Muscle layer of colon (tissue), 2 donors: Measurements from ENCODE around the gene SIX3.

Source experiments
- H3K27ac ChIP-seq: one replicate; pipeline ENCODE4 v1.7.0; 2013; ENCODE audit warnings: low read depth, mild to moderate bottlenecking, low read length, moderate library complexity
- H3K27me3 ChIP-seq, 2 donors: one replicate each; pipeline ENCODE4 v1.7.0; 2013; ENCODE audit warnings: low read length in 2 of 2, mild to moderate bottlenecking in 2 of 2; ENCODE audit not compliant: insufficient read depth in 2 of 2, control insufficient read depth in 1 of 2
- H3K36me3 ChIP-seq: one replicate; pipeline ENCODE4 v1.7.0; 2013; ENCODE audit warnings: mild to moderate bottlenecking, low read length; ENCODE audit not compliant: insufficient read depth
- H3K4me1 ChIP-seq: one replicate; pipeline ENCODE4 v1.7.0; 2013; ENCODE audit warnings: mild to moderate bottlenecking, low read length; ENCODE audit not compliant: insufficient read depth
- H3K4me3 ChIP-seq, 2 donors: one replicate each; pipeline ENCODE4 v1.7.0; 2013; ENCODE audit warnings: low read length in 2 of 2, low read depth in 1 of 2, mild to moderate bottlenecking in 1 of 2, moderate library complexity in 1 of 2
- H3K9ac ChIP-seq: one replicate; pipeline ENCODE4 v1.7.0; 2013; ENCODE audit warnings: low read length
- H3K9me3 ChIP-seq: one replicate; pipeline ENCODE4 v1.7.0; 2013; ENCODE audit warnings: mild to moderate bottlenecking, low read length
- donor health status: abdominal sarcoma.
- donor health status: Adenocarcinoma of cecum.

The SIX3 gene

DNA sequence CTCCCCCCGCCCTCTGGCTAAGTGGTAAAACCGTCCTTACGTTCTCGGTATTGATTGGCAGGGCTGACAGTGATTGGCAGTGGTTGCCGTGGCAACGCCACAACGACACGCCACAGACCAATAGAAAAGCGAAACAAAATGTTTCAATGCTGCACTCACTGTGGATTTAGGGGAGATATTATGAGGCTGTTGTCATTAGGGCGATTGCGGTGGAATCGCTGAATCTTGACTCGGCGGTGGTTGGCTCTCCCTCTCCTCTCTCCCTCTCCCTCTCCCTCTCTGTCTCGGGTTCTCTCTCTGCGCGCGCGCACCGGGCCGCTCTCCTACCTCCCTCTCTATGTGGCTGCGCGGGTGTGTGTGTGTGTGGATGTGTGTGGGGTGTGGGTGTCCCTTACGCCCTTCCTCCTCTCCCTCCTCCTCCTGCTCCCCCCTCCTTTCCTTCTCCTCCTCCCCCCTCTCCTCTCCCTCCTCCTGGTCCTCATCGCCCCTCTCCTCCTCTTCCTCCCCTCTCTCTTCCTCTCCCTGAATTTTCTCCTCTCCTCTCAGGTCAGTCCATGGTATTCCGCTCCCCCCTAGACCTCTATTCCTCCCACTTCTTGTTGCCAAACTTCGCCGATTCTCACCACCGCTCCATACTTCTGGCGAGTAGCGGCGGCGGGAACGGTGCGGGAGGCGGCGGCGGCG is at the start of gene SIX3:
Gene SIX3 (plus strand): TSS at position 152 of the 684 bp plus-strand sequence. CDS start 403 bp downstream, at position 555.
- Histone ChIP-seq H3K9me3 (no peaks in the 10 kb centered on the region), H3K9ac (no peak within 1 kb of the TSS), H3K27ac (no peak within 1 kb of the TSS), H3K4me3 (peak within 1 kb of the TSS in 1 of 2 donors; percentile 35), H3K27me3 (peaks cover 68 to 95% of the 10 kb centered on the region in 2 donors), H3K36me3 (no peaks in the 10 kb centered on the region), H3K4me1 (peaks cover 9% of the 10 kb centered on the region)

DNA sequence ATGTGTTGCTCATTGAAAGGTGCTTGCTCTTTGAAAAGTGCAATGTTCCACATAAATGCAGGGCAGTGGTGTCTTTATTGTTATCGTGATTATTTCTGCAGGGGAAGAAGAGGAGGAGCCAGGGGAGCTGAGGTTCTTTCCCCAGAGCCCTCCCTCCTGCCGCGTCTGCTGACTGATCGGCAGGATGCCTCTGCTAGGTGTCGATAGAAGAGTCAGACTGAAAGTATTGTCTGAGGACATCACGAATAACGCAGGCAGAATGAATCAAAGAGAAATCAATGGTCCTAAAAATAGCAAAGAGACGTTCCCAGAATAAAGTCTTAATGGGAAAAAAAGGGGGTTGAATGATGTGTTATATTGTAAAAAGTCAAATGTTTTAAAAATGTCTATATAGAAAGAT is 47.4 kb upstream of the SIX3 start:
- Histone ChIP-seq H3K27me3 (no peaks in the 10 kb centered on the region), H3K36me3 (no peaks in the 10 kb centered on the region), H3K9me3 (no peaks in the 10 kb centered on the region), H3K4me3 (no peak overlapping the region), H3K27ac (no peak overlapping the region), H3K9ac (no peak overlapping the region), H3K4me1 (no peaks in the 10 kb centered on the region)

DNA sequence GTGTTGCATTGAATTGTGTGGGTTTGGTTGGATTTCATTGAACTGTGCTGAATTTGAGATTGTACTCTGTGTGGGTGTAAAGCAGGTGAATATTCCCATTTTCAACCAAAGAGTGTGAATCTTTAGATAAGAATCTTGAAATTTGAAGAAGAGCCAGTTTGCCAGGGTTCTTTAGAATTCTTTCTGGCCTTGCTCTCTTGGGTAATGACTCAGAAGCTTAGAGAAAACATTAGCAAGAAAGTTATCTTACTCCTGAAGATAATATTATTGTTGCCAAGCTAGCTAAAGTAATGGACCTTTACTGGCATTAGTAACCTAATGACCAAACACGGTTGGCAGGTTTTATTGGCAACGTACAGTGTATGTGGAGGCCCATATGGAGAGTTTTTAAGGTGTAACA is 46.4 kb upstream of the SIX3 start:
- no peak overlapping the region for H3K27ac ChIP-seq
- H3K4me1 ChIP-seq, result no peaks in the 10 kb centered on the region
- H3K27me3 ChIP-seq, result no peaks in the 10 kb centered on the region
- H3K4me3 ChIP-seq, result no peak overlapping the region
- no peaks in the 10 kb centered on the region for H3K9me3 ChIP-seq
- no peaks in the 10 kb centered on the region for H3K36me3 ChIP-seq
- no peak overlapping the region for H3K9ac ChIP-seq

DNA sequence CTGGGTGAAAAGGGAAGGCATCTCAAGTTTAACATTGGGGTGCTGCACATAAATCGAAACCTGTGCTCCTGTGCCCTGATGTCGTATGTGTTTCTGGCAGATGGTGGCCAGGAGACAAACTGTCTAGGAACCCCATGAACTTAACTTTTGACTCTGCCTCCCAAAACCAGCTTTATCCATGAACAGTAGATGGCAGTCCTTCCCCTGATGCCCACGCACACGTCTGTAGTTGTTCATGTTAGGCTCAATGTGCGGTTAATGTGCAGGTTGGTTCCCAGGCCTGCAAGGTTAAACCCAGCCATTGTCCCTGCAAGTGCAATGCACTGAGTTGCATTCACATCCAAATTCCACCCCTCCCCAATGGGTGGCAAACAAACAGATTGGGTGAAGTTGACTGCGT is 44.1 kb upstream of the SIX3 start:
- Histone ChIP-seq H3K4me1 (no peaks in the 10 kb centered on the region), H3K9me3 (no peaks in the 10 kb centered on the region), H3K9ac (no peak overlapping the region), H3K4me3 (no peak overlapping the region), H3K27ac (no peak overlapping the region), H3K27me3 (no peaks in the 10 kb centered on the region), H3K36me3 (no peaks in the 10 kb centered on the region)

DNA sequence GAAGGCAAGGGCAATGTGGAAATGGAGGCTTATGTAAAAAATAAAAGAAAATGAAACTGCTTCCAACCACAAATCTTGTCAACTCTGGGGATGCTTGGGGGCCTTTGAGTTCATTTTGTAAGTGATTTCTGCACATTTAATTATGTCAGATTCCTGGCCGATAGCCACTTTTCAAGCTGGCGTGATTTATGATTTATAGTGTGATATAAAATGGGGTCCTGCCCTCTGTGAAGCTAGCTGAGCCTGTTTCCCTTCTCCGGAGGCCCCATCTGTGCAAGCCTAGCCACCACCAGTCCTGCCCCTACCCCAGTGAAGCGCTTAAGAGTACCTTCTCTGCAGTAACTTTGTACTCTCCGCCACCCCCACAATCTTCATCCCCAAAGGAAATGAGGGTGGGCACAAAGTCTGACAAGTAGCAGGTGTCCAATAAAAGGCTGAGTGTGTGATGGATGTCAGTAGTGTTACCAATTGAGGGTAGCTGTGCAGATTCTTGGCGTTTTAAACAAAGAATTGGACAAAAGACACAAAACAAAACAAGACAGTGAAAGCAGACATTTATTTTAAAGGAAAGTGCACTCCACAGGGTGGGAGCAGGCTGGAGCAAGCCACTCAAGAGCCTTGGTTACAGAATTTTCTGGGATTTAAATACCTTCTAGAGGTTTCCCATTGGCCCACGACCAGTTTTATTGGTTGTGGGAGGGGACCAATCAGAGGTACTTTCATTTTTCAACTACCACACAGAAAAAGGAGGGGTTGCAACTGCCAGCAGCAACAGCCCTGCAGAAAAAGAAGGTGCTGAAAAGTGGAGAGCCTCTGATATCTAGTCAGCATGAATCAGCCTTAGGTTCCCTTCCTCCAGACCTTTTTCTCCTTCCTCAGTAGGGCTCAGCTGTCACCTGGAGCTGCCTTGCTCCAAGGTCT is 39.0 kb upstream of the SIX3 start:
- Histone ChIP-seq H3K9me3 (no peaks in the 10 kb centered on the region), H3K4me1 (no peaks in the 10 kb centered on the region), H3K27me3 (no peaks in the 10 kb centered on the region), H3K36me3 (no peaks in the 10 kb centered on the region), H3K9ac (no peak overlapping the region), H3K27ac (no peak overlapping the region), H3K4me3 (no peak overlapping the region)

DNA sequence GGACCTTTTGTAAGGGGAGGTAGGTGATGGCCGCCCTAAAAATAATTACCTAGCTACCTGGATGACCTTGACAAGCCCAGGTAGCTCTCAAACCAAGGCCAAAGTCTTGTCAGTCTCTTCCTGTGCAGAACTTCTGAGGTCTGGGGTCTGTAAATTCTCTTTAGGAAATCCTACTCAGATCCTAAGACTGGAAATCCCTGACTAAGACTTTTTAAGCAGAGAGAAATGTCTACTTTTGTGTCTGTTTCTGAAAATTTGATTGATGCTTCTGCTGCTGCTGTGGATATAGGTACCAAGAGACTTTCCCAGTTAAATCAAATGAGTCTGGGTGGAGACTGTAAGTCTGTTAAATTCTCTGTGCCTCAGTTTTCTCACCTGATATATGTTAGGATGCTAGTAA is 36.9 kb upstream of the SIX3 start:
- Histone ChIP-seq H3K27me3 (no peaks in the 10 kb centered on the region), H3K9me3 (no peaks in the 10 kb centered on the region), H3K36me3 (no peaks in the 10 kb centered on the region), H3K4me1 (no peaks in the 10 kb centered on the region), H3K27ac (no peak overlapping the region), H3K9ac (no peak overlapping the region), H3K4me3 (no peak overlapping the region)

DNA sequence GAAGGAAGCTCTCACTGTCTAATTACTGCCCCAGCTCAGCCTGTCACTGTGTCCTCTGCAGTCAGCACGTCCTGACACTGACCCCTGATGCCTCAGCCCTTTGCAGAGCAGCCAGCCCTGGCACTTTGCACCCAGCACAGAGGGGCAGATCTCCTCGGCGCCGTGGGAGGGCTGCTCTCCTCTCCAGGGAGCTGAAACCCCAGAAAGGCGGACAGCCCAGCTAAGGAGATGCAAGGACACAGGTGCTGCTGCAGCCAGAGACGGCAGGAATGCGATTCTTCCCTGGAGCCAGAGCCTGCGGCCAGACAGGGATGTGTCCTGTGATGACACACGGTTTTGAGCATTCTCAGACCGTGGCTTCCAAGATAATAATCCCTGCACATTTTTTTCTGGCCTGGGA is 34.5 kb upstream of the SIX3 start:
- Histone ChIP-seq H3K27ac (no peak overlapping the region), H3K36me3 (no peaks in the 10 kb centered on the region), H3K4me3 (no peak overlapping the region), H3K27me3 (no peaks in the 10 kb centered on the region), H3K4me1 (no peaks in the 10 kb centered on the region), H3K9ac (no peak overlapping the region), H3K9me3 (no peaks in the 10 kb centered on the region)

DNA sequence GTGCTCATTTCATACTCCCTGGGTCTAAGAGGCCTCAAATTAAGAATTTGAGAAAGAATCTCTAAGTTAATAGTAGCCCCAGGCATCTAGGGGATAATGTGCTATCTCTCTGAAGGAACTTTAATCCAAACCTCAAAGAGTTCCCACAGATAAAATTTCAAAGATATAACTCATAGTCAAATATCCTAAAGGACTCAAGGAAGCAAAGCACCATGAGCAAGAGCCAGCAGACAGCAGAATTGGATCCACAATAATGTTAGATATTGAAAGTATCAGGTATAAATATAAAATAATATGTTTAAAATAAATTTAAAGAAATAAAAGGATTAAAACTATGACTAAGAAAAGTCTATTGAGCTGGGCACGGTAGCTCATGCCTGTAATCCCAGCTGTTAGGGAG is 31.7 kb upstream of the SIX3 start:
- H3K4me3 ChIP-seq, result no peak overlapping the region
- no peaks in the 10 kb centered on the region for H3K36me3 ChIP-seq

DNA sequence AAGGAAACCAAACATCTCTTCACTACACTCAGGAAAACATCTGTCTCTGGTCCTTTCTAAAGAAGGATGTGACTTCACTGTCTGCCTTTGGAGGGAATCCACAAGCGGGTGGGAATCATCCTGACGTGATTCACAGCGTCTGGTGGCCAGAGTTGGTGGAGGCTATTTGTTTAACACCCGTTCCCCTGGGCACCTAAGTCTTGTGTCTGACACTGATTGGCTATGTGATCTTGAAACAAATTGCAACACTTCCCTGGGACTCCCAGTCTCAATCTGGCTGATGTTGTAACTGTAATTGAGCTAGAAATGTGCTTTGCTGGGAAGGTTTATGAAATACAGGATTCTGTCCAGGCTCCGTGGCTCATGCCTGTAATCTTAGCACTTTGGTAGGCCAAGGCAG is 28.8 kb upstream of the SIX3 start:
- H3K9me3 ChIP-seq, result no peaks in the 10 kb centered on the region
- H3K27ac ChIP-seq, result no peak overlapping the region
- no peaks in the 10 kb centered on the region for H3K36me3 ChIP-seq
- no peak overlapping the region for H3K9ac ChIP-seq
- H3K4me3 ChIP-seq, result no peak overlapping the region
- H3K27me3 ChIP-seq, result no peaks in the 10 kb centered on the region
- no peaks in the 10 kb centered on the region for H3K4me1 ChIP-seq

More for the DNA sequence above, 31.7 kb upstream of the SIX3 start:
- H3K9me3 ChIP-seq, result no peaks in the 10 kb centered on the region
- no peaks in the 10 kb centered on the region for H3K4me1 ChIP-seq
- H3K9ac ChIP-seq, result no peak overlapping the region
- no peak overlapping the region for H3K27ac ChIP-seq
- H3K27me3 ChIP-seq, result no peaks in the 10 kb centered on the region

DNA sequence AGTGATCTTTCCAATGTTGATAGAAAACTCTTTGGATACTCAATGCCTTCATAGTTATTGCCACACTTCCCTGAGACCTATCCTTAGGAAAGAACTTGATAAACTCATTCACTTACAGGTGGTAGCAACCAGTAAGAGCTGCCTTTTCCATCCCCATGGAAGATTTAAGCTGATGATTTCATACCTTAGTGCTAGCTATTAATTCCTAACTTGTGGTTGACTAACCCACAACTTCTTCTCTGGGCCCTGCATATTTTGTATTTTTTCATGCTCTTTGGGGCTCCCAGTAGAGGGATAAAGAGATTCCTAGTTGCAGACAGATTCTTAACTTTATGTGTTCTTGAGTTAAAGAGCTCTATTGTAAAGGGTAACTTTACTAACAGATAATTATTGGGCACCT is 25.2 kb upstream of the SIX3 start:
- Histone ChIP-seq H3K4me3 (no peak overlapping the region), H3K9ac (no peak overlapping the region), H3K36me3 (no peaks in the 10 kb centered on the region), H3K27ac (no peak overlapping the region), H3K4me1 (no peaks in the 10 kb centered on the region), H3K27me3 (no peaks in the 10 kb centered on the region), H3K9me3 (no peaks in the 10 kb centered on the region)

DNA sequence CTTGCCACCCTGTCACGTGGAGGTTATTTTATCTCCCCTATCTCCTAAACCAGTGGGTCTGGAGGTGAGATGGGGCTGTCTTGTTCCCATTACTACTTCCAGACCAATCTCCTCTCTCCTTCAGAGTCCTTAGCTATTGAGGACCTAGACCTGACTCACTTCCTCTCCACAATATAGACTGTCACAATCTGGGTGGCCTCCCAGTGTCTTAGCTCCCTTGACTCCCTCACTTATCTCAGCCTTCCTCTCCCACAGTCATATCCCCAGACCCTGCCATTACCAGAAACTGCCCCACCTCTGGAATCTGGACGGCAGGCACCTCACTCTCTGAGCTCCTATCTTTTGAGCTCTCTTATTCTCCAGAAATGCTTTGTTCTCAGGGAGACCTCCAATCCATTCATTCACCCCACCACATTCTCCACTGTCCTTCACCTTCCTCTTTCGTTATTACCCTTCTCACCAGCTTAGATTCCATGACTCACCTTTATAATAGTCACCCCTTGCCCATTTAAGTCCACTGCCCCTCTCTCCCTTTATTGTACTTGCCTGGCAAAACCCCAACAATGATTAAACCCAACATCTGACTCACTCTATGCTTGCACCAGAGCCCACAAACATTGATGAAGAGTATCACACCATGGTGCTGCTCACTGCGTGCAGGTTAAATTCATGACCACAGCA is 23.3 kb upstream of the SIX3 start:
- H3K9ac ChIP-seq, result no peak overlapping the region

More for the DNA sequence above, 23.3 kb upstream of the SIX3 start:
- Histone ChIP-seq H3K36me3 (no peaks in the 10 kb centered on the region), H3K9me3 (no peaks in the 10 kb centered on the region), H3K4me1 (no peaks in the 10 kb centered on the region), H3K27me3 (peaks cover 0 to 4% of the 10 kb centered on the region in 2 donors), H3K4me3 (no peak overlapping the region), H3K27ac (no peak overlapping the region)
